CD4-positive, alpha-beta T cell treated with Interleukin-17A for 4 hours (primary cell): ENCODE data around the gene ST3GAL2.
"Not testable (repeated sequence)": the region's sequence is repeated elsewhere in the genome, so short reads cannot be mapped to it uniquely, and the experiment has no call there.

ENCODE experiments used
- DNase-seq: peaks from one replicate; pipeline ENCODE4 v3.0.0-alpha.2; 2020; ENCODE audit warnings: mixed read lengths

ST3GAL2 gene

GRCh38 chr16:70416748-70417616, 21.9 kb downstream of the ST3GAL2 start:
- DNase-seq, result no peak

DNA sequence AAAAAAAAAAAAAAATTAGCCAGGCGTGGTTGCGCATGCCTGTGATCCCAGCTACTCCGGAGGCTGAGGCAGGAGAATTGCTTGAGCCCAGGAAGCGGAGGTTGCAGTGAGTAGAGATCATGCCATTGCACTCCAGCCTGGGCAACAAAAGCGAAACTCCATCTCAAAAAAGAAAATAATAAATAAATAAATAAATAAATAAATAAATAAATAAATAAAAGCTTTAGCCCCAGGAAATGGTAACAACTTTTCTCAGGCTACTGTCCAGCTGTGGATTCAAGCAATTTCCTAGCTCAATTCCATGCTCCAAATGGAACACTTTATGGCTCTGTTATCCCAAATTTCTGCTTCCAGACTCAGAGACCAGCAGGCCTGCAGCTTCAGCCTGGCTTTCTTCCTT, 25.3 kb downstream of the ST3GAL2 start:
- not testable (repeated sequence) for DNase-seq

- no peak for DNase-seq
Observed at GRCh38 chr16:70412385-70412784, 26.5 kb downstream of the ST3GAL2 start.

- no peak for DNase-seq
Observed at GRCh38 chr16:70410734-70411133, 28.2 kb downstream of the ST3GAL2 start.

DNA sequence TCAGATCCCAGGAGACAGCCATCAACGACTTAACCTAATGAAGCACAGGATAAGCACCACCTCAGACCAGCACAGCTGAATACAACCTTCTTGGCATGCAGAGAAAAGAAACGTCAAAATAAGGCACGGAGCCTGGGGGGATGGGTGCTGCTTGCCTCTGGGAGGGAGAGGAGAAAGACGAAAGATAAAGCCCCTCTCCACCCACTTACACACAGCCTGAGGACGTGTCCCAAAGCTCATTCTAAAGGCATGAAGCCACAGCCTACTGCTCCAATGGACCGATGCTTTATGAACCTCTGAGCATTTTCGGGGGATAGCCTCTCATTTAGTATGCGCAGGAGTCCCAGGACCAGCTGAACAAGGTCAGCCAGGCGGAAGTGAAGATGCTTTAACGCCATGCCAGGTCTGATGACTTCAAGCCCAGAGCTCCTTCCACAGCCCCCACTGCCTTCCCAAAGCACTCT, 31.1 kb downstream of the ST3GAL2 start:
- no peak for DNase-seq

DNA sequence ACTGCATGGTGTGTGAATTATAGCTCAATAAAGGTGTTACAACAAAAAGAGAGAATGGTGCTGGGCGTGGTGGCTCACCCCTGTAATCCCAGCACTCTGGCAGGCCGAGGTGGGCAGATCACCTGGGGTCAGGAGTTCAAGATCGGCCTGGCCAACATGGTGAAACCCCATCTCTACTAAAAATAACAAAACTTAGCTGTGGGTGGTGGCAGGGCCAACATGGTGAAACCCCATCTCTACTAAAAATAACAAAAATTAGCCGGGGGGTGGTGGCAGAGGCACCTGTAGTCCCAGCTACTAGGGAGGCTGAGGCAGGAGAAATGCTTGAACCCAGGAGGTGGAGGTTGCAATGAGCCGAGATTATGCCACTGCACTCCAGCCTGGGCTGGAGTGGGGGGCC, 32.8 kb downstream of the ST3GAL2 start:
- not testable (repeated sequence) for DNase-seq

- no peak for DNase-seq
Observed at GRCh38 chr16:70402916-70403659, 35.8 kb downstream of the ST3GAL2 start.

- no peak for DNase-seq
Observed at GRCh38 chr16:70399951-70400350, 38.9 kb downstream of the ST3GAL2 start.

DNA sequence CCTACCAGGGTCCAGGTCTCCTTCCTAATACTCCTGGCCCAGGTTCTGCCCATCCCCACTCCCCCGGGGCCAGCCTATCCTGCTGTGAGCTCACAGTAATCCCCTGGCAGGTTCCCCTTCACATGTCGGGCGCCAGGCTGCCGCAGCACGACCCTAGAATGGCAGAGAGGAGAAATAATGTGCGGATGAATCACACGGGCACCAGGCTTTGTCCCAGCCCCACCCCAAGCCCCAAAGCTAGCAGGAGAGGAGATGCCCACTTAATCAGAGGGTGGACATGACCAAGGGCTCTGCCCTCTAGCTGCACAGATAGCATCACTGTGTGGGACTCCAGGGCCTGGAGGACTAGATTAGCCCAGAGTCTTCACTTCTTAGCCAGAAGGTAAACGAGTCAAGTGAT, 39.5 kb downstream of the ST3GAL2 start:
- no peak for DNase-seq

DNA sequence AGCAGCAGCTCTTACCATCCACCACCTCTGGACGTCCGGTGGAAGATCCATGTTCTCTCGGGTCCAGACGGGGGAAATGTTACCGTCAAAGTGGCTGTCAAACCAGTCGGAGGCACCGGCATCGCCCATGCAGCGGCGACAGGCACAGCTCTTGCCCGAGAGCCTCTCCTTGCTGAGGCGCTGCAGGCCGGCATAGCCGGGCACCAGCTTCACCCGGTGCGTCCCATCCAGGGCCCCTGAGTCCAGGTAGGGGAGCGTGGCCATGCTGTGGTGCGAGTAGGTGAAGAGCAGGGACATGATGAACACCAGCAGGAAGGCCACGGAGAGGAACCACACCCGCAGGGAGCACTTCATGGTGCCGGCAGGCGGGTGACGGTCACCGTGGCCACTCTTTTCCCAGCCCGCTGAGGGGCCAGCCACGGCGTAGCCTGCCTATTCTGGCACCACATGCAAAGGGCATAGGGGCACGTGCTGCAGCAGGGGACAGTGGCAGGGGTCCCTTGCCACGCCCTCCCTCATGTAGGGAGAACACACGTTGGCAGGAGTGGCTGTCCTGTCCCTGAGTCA, 40.6 kb downstream of the ST3GAL2 start:
- DNase-seq, result no peak

GRCh38 chr16:70396246-70396904, 42.5 kb downstream of the ST3GAL2 start:
- DNase-seq, result no peak

DNA sequence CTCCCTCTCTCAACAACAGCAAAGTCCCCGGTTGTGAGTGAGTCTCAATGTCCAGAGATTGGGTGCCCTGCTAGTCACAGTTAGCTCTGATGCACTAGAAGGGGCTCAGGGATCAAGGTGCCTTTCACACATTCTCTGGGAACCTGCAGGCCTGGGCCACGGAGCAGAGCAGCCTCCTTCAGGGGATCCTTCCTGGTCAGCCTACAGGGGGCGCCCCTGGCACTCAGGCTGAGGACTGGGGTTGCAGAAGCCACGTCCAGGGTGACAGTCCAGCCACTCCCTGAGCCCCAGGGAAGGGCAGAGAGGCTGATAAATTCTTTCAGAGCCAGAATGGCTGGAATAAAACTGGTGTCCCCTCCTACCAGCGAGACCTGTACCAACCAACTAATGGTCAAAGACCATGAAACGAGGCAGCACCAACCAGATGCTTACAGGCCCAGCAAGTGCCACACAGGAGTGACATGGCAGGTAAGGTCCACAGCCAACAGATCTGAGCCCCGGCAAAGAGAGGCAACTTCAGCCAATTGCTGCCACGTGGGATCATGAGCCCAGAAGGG, 43.5 kb downstream of the ST3GAL2 start:
- peak; percentile 80 for DNase-seq

GRCh38 chr16:70394853-70395252, 44.0 kb downstream of the ST3GAL2 start:
- no peak for DNase-seq

- DNase-seq, result no peak
Observed at GRCh38 chr16:70393662-70394061, 45.2 kb downstream of the ST3GAL2 start.

DNA sequence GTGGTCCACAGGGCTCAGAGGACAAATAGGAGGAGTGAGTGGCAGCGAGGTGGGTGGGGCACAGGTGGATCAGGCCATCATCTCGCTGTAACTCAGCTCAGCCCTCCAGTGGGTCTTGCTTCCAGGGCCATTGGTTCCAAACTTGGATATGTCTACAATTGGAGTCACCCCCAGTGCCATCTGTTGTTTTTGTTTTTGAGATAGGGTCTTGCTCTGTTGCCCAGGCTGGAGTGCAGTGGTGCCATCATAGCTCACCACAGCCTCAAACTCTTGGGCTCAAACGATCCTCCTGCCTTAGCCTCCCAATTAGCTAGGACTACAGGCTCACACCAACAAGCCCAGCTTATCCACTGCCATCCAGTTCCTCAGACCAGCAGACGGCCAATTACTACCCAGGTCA, 46.3 kb downstream of the ST3GAL2 start:
- DNase-seq, result no peak

DNA sequence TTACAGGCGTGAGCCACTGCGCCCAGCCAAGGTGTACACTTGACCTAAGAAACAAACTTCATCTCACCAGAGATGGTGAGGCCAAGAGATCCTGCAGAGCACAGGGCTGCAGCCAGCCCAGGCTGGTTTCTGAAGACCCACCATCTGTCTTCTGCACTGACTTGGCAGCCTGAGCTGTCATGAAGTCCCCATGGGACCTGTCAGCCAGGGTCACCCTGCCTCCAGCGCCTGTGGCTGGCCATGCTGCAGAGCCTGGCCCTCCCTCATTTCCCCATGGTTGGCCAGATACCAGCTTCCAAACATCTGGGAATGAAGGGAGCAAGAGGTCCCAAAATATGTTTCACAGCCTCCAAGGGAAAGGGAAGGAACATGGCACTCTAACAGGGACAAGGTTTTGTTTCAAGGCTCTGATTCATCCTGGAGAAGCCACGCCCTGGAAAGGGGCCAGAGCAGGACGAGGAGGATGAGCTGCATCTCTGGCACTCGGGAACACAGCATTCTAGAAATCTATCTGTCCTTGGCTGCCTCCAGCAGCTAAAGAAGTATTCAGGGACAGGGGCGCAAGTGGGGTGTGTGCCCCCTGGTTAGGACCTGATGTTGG, 46.9 kb downstream of the ST3GAL2 start:
- no peak for DNase-seq

GRCh38 chr16:70391446-70391845, 47.5 kb downstream of the ST3GAL2 start:
- no peak for DNase-seq

DNA sequence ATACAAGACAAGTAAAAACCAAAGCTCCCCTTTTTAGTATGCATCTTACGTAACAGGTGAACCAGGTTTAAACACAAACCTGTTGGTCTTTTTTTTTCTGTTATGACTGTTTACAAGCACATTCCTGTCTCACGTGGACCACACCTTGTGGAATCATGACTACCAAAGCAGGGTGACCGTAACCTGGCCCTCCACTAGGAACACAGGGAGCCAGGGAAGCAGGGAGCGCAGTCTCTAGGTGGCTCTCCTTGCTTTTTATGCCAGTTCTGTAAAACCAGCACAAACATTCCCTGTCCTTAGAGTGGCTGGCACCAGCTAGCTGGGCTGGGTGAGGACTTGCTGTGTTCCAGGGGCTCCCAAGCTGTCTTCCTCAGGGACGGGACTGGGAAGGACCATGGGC, 48.1 kb downstream of the ST3GAL2 start:
- DNase-seq, result no peak

DNA sequence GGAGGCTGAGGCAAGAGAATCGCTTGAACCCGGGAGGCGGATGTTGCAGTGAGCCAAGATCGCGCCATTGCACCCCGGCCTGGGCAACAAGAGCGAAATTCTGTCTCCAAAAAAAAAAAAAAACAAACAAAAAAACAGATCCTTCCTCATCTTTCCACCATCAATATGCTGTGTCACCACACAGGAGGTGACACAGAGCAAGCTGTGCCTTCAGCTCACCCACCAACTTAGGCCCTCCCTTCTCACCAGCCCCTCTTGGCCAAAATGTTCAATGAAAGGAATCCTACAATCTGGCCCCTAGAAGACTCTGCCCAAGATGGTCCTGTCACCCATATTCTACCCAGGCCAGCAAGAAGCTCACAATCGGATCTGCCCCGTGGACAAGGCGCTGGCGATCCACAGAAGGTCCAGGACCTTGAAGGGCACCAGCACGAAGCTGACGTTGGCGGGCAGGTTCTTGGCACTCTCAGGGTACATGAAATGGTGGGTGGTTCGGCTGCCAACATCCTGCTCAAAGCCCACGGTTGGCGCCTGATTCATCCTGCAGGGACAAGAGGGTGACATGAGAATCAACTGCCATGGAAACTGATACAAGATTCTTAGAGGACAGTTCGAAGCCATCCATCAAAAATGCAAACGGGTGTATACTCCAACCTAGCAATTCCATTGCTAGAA, 50.8 kb downstream of the ST3GAL2 start:
- no peak for DNase-seq

DNA sequence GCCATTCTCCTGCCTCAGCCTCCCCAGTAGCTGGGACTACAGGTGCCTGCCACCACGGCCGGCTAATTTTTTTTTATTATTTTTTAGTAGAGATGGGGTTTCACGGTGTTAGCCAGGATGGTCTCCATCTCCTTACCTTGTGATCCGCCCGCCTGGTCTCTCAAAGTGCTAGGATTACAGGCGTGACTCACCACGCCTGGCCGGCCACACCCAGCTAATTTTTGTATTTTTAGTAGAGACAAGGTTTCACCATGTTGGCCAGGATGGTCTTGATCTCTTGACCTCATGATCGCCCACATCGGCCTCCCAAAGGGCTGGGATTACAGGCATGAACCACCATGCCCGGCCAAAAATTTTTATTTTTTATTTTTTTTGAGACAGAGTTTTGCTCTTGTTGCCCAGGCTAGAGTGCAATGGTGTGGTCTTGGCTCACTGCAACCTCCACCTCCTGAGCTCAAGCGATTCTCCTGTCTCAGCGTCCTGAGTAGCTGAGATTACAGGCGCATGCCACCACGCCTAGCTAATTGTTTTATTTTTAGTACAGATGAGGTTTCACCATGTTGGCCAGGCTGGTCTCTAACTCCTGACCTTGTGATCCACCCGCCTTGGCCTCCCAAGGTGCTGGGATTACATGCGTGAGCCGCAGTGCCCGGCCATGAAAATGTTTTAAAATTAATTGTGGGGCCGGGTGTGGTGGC, 52.5 kb downstream of the ST3GAL2 start:
- not testable (repeated sequence) for DNase-seq

DNA sequence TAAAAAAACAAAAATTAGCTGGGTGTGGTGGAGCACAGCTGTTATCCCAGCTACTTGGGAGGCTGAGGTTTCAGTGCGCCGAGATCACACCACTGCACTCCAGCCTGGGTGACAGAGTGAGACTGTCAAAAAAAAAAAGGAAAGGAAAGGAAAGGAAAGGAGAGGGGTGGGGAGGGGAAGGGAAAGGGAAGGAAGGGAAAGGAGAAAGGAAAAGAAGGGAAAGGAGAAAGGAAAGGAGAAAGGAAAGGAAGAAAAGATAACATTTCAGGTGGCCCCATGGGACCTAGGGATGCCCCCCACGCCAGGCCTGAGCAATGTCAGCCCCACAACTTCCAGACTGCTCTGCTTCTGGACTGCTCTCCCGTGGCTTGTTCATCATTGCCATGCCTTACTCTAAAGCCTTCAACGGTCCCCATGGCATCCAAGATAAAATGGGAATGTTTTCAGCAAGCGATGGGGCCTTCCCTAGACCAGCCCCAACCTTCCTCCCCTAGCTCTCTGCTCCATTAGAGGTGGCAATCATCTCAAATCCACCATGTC, 55.4 kb downstream of the ST3GAL2 start:
- DNase-seq, result no peak
